Coronary artery (tissue), 2 donors: ENCODE measurements around the gene MYO16.

Experiments used
- DNase-seq: peaks from one replicate; pipeline ENCODE4 v3.0.0-alpha.2; 2017; ENCODE audit warnings: low spot score
- H3K27ac ChIP-seq, 2 donors: fragments of 200-600 bp; sonication (generic); one replicate each; pipeline ENCODE4 v1.5.1; 2016 to 2019
- H3K4me3 ChIP-seq: fragments of 200-600 bp; sonication (generic); 2 replicates; pipeline ENCODE4 v1.5.1; 2016; ENCODE audit warnings: mild to moderate bottlenecking, moderate library complexity
- CTCF ChIP-seq: fragments of 200-600 bp; sonication (generic); IDR thresholded peaks from one replicate; pipeline ENCODE4 v1.5.1; 2019; ENCODE audit warnings: antibody characterized with exemption

Gene MYO16

DNA sequence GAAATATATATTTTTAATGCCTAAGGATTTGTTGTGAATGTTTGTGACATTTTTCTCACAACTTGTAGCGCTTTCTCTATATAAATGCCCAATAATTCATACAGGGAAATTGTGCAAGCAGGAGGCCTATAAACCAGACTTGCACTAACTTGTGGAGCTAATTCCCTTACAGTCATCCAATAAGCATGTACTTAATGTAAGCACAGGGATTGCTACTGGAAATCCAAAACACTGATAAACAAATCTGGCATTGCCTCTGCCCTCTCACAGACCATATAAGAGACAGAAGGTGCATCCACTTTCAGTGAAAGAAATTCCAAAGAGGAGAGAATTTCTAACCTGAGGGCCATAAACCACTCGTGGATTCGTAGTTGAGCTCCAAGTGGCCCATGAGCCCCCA, 518.8 kb downstream of the MYO16 start:
- no peak overlapping the region for H3K27ac ChIP-seq
- no peak for TF ChIP-seq CTCF
- H3K4me3 ChIP-seq = no peak overlapping the region
- DNase-seq = no peak

GRCh38 chr13:109150696-109151095, 521.3 kb downstream of the MYO16 start:
- Histone ChIP-seq H3K27ac (no peak overlapping the region), H3K4me3 (no peak overlapping the region)
- DNase-seq = no peak
- TF ChIP-seq CTCF = no peak

DNA sequence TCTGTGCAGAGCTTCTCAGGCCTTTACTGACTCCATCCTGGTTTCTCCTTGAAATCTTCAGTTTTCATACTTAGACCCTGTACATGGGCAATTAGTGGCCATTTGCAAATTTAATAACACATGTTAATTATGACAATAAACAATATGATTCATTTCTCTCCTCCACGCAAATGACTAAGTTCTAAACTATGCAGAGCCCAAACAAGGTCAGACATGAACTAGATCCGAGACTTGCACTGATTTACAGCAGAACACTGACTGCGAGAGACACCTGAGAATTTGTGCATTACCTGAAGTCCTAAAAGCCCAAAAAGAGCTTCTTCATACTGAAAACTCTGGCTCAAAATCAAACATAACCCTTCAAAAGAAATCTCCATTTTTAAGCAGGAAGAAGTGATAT, 521.8 kb downstream of the MYO16 start:
- no peak for TF ChIP-seq CTCF
- H3K4me3 ChIP-seq = no peak overlapping the region
- H3K27ac ChIP-seq = no peak overlapping the region
- DNase-seq = no peak

DNA sequence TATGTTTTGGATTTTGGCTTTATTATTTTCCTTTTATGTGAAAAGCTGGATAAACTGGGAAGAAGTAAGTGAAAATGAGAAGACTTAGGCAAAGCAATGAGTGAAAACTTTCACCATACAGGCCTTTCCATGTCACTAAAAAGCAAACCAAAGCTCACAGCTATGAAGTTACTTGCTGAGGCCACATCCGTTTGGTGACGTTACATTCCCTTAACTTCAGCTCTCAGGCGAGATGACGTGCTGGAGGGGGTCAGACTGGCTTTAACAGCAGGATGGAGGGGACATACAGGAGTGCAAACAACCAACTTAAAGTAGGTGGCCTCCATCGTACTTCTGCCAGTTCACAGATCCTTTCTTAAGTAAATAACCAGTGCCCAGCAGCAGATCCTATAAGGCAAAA, 522.3 kb downstream of the MYO16 start:
- TF ChIP-seq CTCF = no peak
- Histone ChIP-seq H3K27ac (no peak overlapping the region), H3K4me3 (no peak overlapping the region)
- DNase-seq = no peak

DNA sequence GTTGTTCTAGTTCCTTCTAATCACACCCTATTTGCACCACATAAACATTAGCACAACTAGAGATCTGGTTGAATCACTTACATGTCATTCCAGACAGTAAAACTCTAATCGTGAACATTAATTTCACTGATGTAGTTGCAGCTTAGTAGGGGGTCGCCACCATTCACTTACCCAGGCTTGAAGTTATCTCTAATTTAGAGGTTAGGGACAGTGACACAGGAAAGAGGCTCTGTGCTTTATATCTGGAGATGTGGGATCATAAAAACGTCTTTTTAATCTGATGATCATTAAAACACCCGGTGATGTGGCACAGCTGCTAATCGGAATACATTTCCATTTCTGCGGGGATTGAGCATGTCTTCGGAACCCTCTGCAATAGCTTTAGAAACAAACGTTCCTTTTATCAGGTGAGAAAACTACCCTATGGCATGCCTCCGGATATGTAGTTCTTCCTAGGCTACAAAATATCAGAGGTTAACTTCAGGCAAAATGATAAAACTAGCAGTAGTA, 523.0 kb downstream of the MYO16 start:
- H3K4me3 ChIP-seq = no peak overlapping the region
- no peak overlapping the region for H3K27ac ChIP-seq
- no peak for DNase-seq
- TF ChIP-seq CTCF = no peak

- TF ChIP-seq CTCF = no peak
- H3K4me3 ChIP-seq = no peak overlapping the region
- no peak for DNase-seq
- H3K27ac ChIP-seq = no peak overlapping the region
These were observed 523.5 kb downstream of the MYO16 start for GRCh38 chr13:109152941-109153340.

DNA sequence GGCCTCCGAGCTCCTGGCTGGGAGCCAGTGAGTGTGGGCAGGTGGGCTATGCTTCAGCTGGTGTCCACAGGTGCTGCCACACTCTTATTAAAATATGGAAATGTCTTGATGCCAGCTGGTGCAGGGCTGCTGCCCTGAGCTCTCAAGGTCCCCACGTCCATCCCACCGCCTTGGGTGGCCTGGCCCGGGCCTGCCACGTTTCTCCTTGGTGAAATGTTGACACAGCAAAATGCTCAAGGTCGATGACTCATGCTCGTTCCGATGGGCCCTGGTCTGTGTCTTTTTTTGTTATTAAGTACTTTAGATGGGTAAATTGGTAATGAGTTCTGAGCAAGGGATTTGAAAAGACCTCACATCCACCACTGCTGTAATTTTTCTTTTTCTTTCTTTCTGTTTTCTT, 524.7 kb downstream of the MYO16 start:
- no peak for TF ChIP-seq CTCF
- Histone ChIP-seq H3K27ac (no peak overlapping the region), H3K4me3 (no peak overlapping the region)
- DNase-seq = no peak
